ENCODE data around the gene ASIC3. TPM values are rescaled to one million over a fixed set of nuclear protein-coding genes. Genes with fewer than 3 reads are reported as not detected.
"Not testable (repeated sequence)": the region's sequence is repeated elsewhere in the genome, so short reads cannot be mapped to it uniquely, and the experiment has no call there.

The ASIC3 gene
- polyA plus RNA-seq, 12 donors = 1.5 to 7.7 (median 4.1) TPM; not detected in 2

DNA sequence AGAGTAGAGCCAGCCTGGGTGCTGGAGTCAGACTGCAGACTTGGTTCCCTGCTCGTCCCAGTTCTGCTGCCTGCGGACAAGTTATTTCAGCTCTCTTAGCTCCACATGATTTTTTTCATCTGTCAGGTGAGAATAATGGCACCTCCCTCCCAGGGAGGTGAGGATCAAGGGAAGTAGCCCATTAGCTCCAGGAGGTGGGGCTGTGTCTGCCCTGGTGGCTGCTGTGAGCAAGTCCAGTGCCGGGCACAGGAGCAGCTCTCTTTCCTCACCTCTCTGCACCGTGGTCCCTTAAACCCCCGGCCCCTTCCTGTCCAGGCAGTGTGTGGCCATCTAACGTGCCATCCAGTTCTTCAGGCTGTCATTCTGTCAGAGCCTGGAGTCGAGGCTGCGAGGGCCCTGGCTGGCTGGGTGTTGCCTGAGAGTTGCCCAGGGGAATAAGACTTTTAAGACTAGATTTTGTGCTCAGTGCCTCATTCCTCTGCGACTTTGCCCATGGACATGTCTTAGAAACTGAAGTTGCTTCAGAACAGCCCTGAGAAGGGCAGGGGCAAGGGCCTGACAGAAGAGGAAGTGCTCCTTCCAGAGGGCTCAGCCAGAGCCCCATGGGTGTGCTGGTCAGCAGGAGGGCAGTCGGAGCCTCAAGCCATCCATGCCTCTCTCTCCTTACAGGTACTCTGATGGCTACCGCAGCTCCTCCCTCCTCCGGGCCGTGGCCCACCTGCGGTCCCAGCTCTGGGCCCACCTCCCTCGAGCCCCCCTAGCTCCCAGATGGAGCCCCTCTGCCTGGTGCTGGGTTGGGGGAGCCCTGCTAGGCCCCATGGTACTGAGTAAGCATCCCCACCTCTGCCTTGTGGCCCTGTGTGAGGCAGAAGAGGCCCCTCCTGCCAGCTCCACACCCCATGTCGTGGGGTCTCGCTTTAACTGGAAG is 15.1 kb upstream of the ASIC3 start:
- DNase-seq = no peak

DNA sequence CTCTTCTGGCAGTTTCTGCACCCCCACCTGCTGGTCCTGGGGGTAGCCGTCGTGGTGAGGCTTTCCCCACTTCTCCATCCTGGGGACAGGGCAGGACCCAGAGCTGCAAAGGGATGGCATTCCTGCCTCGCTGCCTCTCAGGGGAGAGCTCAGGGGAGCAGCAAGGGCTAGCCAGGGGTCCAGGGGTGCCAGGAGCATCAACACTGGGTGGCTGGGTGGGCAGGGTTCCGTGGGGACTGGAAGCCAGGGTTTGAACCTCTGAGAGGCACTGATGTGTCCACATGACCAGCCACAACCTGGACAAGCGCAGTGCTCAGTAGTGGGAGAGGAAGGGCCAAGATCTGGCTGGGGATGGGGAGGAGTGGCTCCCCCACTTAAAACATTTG is 14.5 kb upstream of the ASIC3 start:
- no peak for DNase-seq

DNA sequence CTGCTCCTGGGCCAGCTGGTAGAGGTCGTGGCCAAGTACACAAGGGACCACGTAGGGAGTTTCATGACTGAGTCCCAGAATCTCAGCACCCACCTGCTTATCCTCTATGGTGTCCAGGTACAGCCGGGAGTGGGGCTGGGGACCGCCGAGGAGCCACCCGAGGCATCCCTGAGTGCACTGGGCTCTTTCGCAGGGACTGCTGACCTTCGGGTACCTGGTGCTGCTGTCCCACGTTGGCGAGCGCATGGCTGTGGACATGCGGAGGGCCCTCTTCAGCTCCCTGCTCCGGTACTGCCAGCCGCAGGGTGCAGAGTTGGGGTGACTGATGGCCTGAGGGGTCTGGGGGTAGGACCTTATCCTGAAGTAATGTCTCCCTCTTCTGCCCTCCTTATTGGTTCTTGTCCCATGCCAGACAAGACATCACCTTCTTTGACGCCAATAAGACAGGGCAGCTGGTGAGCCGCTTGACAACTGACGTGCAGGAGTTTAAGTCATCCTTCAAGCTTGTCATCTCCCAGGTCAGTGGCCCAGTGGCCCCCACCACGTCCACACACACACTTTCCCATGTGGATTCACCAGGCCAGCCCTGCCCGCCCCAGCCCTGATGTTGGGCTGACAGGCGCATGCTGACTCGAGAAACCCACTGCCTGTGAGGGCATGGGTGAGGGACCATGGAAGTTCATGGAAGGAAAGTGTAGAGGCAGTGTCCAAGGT is 13.9 kb upstream of the ASIC3 start:
- DNase-seq = no peak

GRCh38 chr7:151035026-151035717 is 13.2 kb upstream of the ASIC3 start:
- DNase-seq = no peak

DNA sequence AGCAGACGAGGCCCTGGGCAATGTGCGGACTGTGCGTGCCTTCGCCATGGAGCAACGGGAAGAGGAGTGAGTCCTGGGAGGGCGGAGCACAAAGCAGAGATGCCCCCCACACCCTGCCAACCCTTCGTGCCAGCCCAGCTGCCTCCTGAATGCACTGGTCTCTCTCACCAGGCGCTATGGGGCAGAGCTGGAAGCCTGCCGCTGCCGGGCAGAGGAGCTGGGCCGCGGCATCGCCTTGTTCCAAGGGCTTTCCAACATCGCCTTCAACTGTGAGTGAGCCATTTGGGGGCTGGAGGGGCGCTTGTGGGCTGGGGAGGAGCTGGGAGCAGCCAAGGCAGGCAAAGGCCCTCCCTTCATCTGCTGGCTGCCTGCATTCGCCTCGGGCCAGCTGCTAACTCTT is 12.4 kb upstream of the ASIC3 start:
- DNase-seq = no peak

- DNase-seq = no peak
These were observed 9.1 kb upstream of the ASIC3 start for GRCh38 chr7:151038951-151039849.

GRCh38 chr7:151039850-151040548 is 8.3 kb upstream of the ASIC3 start:
- no peak for DNase-seq

- no peak for DNase-seq
These were observed 7.5 kb upstream of the ASIC3 start for GRCh38 chr7:151040616-151041375.

DNA sequence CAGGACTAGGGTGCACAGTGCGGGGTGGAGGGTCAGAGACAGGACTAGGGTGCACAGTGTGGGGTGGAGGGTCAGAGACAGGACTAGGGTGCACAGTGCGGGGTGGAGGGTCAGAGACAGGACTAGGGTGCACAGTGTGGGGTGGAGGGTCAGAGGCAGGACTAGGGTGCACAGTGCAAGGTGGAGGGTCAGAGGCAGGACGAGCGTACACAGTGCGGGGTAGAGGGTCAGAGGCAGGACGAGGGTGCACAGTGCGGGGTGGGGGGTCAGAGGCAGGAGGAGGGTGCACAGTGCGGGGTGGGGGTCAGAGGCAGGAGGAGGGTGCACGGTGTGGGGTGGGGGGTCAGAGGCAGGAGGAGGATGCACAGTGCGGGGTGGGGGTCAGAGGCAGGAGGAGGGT is 4.9 kb upstream of the ASIC3 start:
- not testable (repeated sequence) for DNase-seq

- no peak for DNase-seq
These were observed 4.4 kb upstream of the ASIC3 start for GRCh38 chr7:151043959-151044358.

DNA sequence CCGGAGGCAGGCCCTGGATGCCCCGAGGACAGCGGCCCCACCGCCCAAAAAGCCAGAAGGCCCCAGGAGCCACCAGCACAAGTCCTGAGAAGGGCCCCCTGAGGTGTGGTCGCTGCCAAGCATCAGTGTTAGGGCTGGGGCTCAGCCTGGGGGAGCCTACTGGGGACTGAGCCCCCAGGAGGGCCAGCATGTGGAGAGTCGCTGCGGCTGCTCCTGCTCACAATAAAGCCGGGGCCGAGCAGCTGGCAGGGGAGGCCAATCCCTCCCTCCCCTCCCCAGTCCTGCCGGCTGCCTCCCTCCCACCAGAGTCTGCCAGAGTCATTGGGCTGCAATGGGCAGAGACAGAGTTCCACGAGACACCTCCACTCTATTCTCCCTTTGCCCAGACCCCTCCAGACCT is 3.1 kb upstream of the ASIC3 start:
- DNase-seq = no peak

GRCh38 chr7:151045967-151046366 is 2.4 kb upstream of the ASIC3 start:
- DNase-seq = no peak

DNA sequence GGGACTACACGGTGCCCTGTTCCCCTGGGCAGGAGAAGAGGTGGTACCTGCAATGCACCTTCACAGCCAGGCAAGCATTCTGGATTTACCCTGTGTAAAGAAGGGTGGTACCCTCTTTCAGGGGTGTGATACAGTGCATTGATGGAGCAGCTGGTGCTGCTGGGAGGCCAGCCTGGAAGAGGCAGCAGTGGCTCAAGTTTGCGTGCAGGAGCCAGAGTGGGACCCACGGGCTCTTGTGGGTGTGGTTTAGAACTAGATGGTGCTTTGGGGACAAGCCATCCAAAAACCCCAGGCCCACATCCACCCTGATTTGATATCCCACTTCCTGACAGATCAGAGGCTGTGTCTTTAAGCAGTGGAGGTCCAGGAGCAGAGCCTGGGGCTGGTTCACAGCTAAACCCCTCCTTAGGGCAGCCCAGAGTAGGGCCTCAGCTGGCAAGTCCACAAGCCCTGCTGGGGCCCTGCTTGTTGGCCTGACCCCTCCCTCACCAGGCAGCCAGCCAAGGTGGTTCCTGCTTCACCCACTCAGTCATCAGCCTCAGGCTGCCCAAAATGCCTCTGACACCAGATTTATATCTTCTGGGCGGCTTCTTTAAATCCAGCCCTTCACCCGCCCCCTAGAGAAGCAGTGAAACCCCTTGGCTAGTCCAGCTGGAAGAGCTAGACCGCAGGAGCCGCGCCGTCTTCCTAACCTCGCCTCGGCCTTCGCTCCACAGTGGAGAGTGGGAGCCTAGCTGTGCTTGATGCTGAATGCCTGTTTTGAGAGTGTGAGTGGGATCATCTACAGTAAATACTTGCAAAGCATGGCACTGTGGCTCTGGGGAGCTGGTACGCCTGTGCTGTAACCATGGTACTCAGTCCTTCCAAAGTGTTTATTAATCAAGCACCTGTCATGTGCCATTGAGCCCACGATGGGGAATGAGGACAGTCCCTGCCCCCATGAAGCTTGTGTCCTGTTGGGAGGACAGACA is 1.4 kb upstream of the ASIC3 start:
- no peak for DNase-seq

DNA sequence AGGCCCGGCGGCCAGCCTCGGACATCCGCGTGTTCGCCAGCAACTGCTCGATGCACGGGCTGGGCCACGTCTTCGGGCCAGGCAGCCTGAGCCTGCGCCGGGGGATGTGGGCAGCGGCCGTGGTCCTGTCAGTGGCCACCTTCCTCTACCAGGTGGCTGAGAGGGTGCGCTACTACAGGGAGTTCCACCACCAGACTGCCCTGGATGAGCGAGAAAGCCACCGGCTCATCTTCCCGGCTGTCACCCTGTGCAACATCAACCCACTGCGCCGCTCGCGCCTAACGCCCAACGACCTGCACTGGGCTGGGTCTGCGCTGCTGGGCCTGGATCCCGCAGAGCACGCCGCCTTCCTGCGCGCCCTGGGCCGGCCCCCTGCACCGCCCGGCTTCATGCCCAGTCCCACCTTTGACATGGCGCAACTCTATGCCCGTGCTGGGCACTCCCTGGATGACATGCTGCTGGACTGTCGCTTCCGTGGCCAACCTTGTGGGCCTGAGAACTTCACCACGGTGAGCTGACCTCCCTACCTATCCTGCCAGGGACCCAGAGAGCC is 656 bp downstream of the ASIC3 start:
- DNase-seq = no peak

DNA sequence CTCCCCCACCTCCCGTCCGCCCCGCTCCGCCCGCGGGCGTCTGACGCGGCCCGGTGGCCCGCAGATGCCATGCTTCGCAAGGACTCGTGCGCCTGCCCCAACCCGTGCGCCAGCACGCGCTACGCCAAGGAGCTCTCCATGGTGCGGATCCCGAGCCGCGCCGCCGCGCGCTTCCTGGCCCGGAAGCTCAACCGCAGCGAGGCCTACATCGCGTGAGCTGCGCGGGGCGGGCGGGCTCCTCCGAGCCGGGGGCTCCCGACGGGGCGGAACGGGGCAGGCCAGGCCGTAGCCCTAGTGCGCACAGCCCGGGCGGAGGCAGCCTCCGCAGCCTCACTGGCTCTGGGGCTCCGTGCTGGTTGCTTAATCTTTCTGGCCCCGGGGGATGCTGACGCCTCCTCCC is 2.8 kb downstream of the ASIC3 start:
- DNase-seq = peak; percentile 74

DNA sequence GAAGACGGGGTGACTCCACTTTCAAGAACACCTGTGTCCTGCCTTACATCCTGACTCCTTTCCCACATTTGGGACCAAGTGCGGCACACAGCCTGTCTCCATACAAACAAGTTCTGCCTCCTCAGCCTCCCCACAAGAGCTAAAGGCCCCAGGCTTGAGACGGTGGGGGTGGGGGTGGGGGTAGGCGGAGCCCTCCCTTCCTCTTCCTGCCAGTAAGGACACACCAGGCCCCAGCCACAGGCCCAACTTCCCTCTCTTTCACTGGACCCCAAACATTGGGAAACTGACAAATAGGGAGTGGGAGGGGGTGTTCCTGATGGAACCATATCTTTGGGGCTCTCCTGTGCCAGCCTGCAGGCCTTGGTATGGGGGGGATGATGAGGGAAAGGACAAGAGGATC is 4.8 kb downstream of the ASIC3 start:
- DNase-seq = no peak

- DNase-seq = no peak
These were observed 5.4 kb downstream of the ASIC3 start for GRCh38 chr7:151053751-151054150.

- no peak for DNase-seq
These were observed 7.9 kb downstream of the ASIC3 start for GRCh38 chr7:151056283-151056665.

Measured in muscle of arm (tissue), 12 donors.